K562 (cell line): ENCODE data around the gene METRN. TPM values are rescaled to one million over a fixed set of nuclear protein-coding genes. Genes with fewer than 3 reads are reported as not detected.

Experiments
- BRF1 ChIP-seq: IDR thresholded peaks from 3 replicates; pipeline ENCODE4 v1.6.1; 2011; ENCODE audit warnings: borderline replicate concordance, mild to moderate bottlenecking; ENCODE audit not compliant: insufficient read length; ENCODE audit errors: extremely low read depth
- ELF1 ChIP-seq: fragments of 200-800 bp; sonication (Bioruptor generic); IDR thresholded peaks from 2 replicates; pipeline ENCODE4 v1.6.1; 2016; ENCODE audit warnings: missing genetic modification characterization, missing compliant biosample characterization
- ELF4 ChIP-seq: fragments of 450-650 bp; formaldehyde crosslinking; IDR thresholded peaks from 2 replicates; pipeline ENCODE4 v1.4.0; 2022; ENCODE audit warnings: missing genetic modification characterization
- HIVEP1 ChIP-seq: fragments of 250-450 bp; sonication (Bioruptor Pico); IDR thresholded peaks from 2 replicates; pipeline ENCODE4 v1.4.0; 2020; ENCODE audit warnings: mild to moderate bottlenecking
- HLTF ChIP-seq: fragments of 450-650 bp; IDR thresholded peaks from 2 replicates; pipeline ENCODE4 v1.6.1; 2016
- JUN ChIP-seq, 2 experiments: sonication (generic) in 1 of 2; formaldehyde crosslinking in 1 of 2; IDR thresholded peaks; 2 replicates each; pipeline versions ENCODE4 v1.6.1 to v1.8.0; 2012 to 2022; ENCODE audit warnings: borderline replicate concordance in 2 of 2, mild to moderate bottlenecking in 2 of 2, improper control_type of control experiment in 1 of 2, low read depth in 1 of 2, low read length in 1 of 2, missing genetic modification reagents in 1 of 2
- NR2C1 ChIP-seq, 2 experiments: fragments of 450-650 bp; IDR thresholded peaks; 2 replicates each; pipeline ENCODE4 v1.6.1; 2017; ENCODE audit warnings: mild to moderate bottlenecking in 2 of 2, antibody characterized with exemption in 1 of 2, inconsistent platforms in 1 of 2, missing compliant biosample characterization in 1 of 2, missing genetic modification characterization in 1 of 2
- OTX1 ChIP-seq: fragments of 450-650 bp; formaldehyde crosslinking; IDR thresholded peaks from 2 replicates; pipeline ENCODE4 v1.4.0; 2022; ENCODE audit warnings: mild to moderate bottlenecking
- POLR2AphosphoS2 ChIP-seq: IDR thresholded peaks from 2 replicates; pipeline ENCODE4 v1.6.1; 2012; ENCODE audit warnings: low read length, improper control_type of control experiment
- PTRF ChIP-seq: fragments of 450-650 bp; IDR thresholded peaks from 2 replicates; pipeline ENCODE4 v1.6.1; 2016; ENCODE audit warnings: mild to moderate bottlenecking, missing genetic modification characterization, missing compliant biosample characterization
- RBFOX2 ChIP-seq: fragments of 200-400 bp; formaldehyde crosslinking; IDR thresholded peaks from 2 replicates; pipeline ENCODE4 v1.6.1; 2017; ENCODE audit warnings: low read depth, mild to moderate bottlenecking, low read length, moderate library complexity
- RBM39 ChIP-seq: fragments of 200-400 bp; formaldehyde crosslinking; optimal IDR thresholded peaks from 2 replicates; pipeline ENCODE3; 2018; ENCODE audit warnings: low read depth, low read length
- RCOR1 ChIP-seq, 2 experiments: IDR thresholded peaks; 2 replicates each; pipeline ENCODE4 v1.6.1; 2012; ENCODE audit warnings: low read depth in 2 of 2, low read length in 2 of 2, borderline replicate concordance in 1 of 2, improper control_type of control experiment in 1 of 2
- SMAD3 ChIP-seq: fragments of 450-650 bp; formaldehyde crosslinking; conservative IDR thresholded peaks from 2 replicates; pipeline ENCODE4 v1.4.0; 2020; ENCODE audit warnings: mild to moderate bottlenecking
- TAF7 ChIP-seq: fragments of 450-650 bp; IDR thresholded peaks from 2 replicates; pipeline ENCODE4 v1.6.1; 2016; ENCODE audit warnings: missing genetic modification characterization, missing compliant biosample characterization
- ZBTB7A ChIP-seq: IDR thresholded peaks from 2 replicates; pipeline ENCODE4 v1.6.1; 2011; ENCODE audit warnings: low read depth, mild to moderate bottlenecking, low read length, moderate library complexity, borderline replicate concordance; ENCODE audit not compliant: control insufficient read depth
- ZC3H11A ChIP-seq: IDR thresholded peaks from 2 replicates; pipeline ENCODE4 v1.6.1; 2012; ENCODE audit warnings: low read depth, low read length, improper control_type of control experiment
- ZNF253 ChIP-seq: fragments of 250-450 bp; sonication (Bioruptor Pico); conservative IDR thresholded peaks from 2 replicates; pipeline ENCODE4 v1.6.1; 2021; ENCODE audit warnings: mild to moderate bottlenecking
- ZNF584 ChIP-seq: fragments of 200-800 bp; sonication (Bioruptor generic); IDR thresholded peaks from 2 replicates; pipeline ENCODE4 v1.6.1; 2016; ENCODE audit warnings: low read depth, mild to moderate bottlenecking, missing genetic modification characterization, missing compliant biosample characterization
- polyA plus RNA-seq, 8 experiments: library from polyadenylated mRNA; depleted of rRNA in 4 of 8; stranded (reverse) in 5 of 8; unstranded in 3 of 8; fragments of >200 nt; fragmentation: Nextera tagmentation in 2 of 8; fragmentation: Illumina TruSeq in 1 of 8; extraction: Ambion mirVana in 2 of 8; extraction: Trizol in 1 of 8; gene quantifications; 2 replicates each; pipeline versions ENCODE4 v1.2.1 to v1.2.3, GENCODE V29; 2011 to 2014; ENCODE audit warnings: inconsistent platforms in 1 of 8, missing spikeins in 1 of 8
- total RNA-seq, 7 experiments: library from RNA; depleted of rRNA in 6 of 7; stranded (reverse); fragments of >200 nt in 6 of 7; fragmentation: Illumina TruSeq in 2 of 7; extraction: Trizol in 2 of 7; gene quantifications; 2 replicates each; pipeline versions ENCODE4 v1.2.1 to v1.2.3, GENCODE V29; 2011 to 2021; ENCODE audit warnings: low replicate concordance in 1 of 7
- TF ChIP-seq, protein P1 (sequence below): sonication (generic); formaldehyde crosslinking; IDR thresholded peaks from 2 replicates; pipeline ENCODE4 v1.8.1; 2023; ENCODE audit warnings: mild to moderate bottlenecking, missing genetic modification reagents
- TF ChIP-seq, protein P2 (sequence below): fragments of 450-650 bp; formaldehyde crosslinking; IDR thresholded peaks from 2 replicates; pipeline ENCODE4 v1.4.0; 2020; ENCODE audit warnings: mild to moderate bottlenecking
- TF ChIP-seq, protein P3 (sequence below): fragments of 450-650 bp; IDR thresholded peaks from 2 replicates; pipeline ENCODE4 v1.7.0; 2016; ENCODE audit warnings: borderline replicate concordance
- TF ChIP-seq, protein P4 (sequence below): fragments of 450-650 bp; IDR thresholded peaks from 2 replicates; pipeline ENCODE4 v1.6.1; 2014; ENCODE audit warnings: low read depth, mild to moderate bottlenecking, moderate library complexity, borderline replicate concordance

The METRN gene
- total and polyA plus RNA-seq, 9 of the 15 experiments (the other 6 are each of a cell fraction or from before 2014, with no cell fraction given), result 0.20 to 89.8 (median 15.4) TPM

- TF ChIP-seq ELF1 (tag) (peak; percentile 100), NR2C1 (IDR thresholded peaks at IDR 0.05) (no peak), NR2C1 (tag; IDR thresholded peaks at IDR 0.05) (peak; percentile 79), ELF4 (CRISPR knock-in tag) (0 out of 2 replicates have a peak, but pooled peaks have one; percentile 6), HLTF (no peak), ZNF253 (no peak), POLR2AphosphoS2 (no peak; the same call in 1 of the 2 replicates), RBM39 (no peak), JUN (IDR thresholded peaks at IDR 0.05; ENCODE audit: borderline replicate concordance, low read depth, low read length) (peak; percentile 90), JUN (CRISPR knock-in tag; IDR thresholded peaks at IDR 0.05; ENCODE audit: borderline replicate concordance) (peak; percentile 95; the same call in 1 of the 2 replicates), ZC3H11A (no peak), HIVEP1 (no peak), ZBTB7A (no peak; the same call in 1 of the 2 replicates), TAF7 (tag) (no peak; the same call in 1 of the 2 replicates), SMAD3 (CRISPR knock-in tag) (no peak), PTRF (no peak), OTX1 (CRISPR knock-in tag) (no peak), RBFOX2 (peak; percentile 80), BRF1 (no peak), ZNF584 (CRISPR knock-in tag) (no peak), RCOR1 (IDR thresholded peaks at IDR 0.05; ENCODE audit: borderline replicate concordance in 1 of 2, low read depth in 2 of 2, low read length in 2 of 2) (peak in 1 of 2 experiments; percentile 2; a peak in 2 of 4 replicates)
- TF ChIP-seq, protein P1, sequence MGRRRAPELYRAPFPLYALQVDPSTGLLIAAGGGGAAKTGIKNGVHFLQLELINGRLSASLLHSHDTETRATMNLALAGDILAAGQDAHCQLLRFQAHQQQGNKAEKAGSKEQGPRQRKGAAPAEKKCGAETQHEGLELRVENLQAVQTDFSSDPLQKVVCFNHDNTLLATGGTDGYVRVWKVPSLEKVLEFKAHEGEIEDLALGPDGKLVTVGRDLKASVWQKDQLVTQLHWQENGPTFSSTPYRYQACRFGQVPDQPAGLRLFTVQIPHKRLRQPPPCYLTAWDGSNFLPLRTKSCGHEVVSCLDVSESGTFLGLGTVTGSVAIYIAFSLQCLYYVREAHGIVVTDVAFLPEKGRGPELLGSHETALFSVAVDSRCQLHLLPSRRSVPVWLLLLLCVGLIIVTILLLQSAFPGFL (CRISPR knock-in tag), result no peak
- TF ChIP-seq, protein P2, sequence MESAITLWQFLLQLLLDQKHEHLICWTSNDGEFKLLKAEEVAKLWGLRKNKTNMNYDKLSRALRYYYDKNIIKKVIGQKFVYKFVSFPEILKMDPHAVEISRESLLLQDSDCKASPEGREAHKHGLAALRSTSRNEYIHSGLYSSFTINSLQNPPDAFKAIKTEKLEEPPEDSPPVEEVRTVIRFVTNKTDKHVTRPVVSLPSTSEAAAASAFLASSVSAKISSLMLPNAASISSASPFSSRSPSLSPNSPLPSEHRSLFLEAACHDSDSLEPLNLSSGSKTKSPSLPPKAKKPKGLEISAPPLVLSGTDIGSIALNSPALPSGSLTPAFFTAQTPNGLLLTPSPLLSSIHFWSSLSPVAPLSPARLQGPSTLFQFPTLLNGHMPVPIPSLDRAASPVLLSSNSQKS (CRISPR knock-in tag), result no peak
- TF ChIP-seq, protein P3, sequence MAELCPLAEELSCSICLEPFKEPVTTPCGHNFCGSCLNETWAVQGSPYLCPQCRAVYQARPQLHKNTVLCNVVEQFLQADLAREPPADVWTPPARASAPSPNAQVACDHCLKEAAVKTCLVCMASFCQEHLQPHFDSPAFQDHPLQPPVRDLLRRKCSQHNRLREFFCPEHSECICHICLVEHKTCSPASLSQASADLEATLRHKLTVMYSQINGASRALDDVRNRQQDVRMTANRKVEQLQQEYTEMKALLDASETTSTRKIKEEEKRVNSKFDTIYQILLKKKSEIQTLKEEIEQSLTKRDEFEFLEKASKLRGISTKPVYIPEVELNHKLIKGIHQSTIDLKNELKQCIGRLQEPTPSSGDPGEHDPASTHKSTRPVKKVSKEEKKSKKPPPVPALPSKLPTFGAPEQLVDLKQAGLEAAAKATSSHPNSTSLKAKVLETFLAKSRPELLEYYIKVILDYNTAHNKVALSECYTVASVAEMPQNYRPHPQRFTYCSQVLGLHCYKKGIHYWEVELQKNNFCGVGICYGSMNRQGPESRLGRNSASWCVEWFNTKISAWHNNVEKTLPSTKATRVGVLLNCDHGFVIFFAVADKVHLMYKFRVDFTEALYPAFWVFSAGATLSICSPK, result no peak
- TF ChIP-seq, protein P4, sequence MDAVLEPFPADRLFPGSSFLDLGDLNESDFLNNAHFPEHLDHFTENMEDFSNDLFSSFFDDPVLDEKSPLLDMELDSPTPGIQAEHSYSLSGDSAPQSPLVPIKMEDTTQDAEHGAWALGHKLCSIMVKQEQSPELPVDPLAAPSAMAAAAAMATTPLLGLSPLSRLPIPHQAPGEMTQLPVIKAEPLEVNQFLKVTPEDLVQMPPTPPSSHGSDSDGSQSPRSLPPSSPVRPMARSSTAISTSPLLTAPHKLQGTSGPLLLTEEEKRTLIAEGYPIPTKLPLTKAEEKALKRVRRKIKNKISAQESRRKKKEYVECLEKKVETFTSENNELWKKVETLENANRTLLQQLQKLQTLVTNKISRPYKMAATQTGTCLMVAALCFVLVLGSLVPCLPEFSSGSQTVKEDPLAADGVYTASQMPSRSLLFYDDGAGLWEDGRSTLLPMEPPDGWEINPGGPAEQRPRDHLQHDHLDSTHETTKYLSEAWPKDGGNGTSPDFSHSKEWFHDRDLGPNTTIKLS, result peak; percentile 77
Measured at GRCh38 chr16:740764-741505, 26.0 kb downstream of the METRN start, which contains the start of gene CIAO3 (continued).
